ELR (cell line): ENCODE results near the gene EPN2.
"Not testable (repeated sequence)": the region's sequence is repeated elsewhere in the genome, so short reads cannot be mapped to it uniquely, and the experiment has no call there.

Source experiments
- DNase-seq: peaks from one replicate; pipeline ENCODE4 v3.0.0-alpha.2; 2015; ENCODE audit warnings: low read depth

The EPN2 gene

DNA sequence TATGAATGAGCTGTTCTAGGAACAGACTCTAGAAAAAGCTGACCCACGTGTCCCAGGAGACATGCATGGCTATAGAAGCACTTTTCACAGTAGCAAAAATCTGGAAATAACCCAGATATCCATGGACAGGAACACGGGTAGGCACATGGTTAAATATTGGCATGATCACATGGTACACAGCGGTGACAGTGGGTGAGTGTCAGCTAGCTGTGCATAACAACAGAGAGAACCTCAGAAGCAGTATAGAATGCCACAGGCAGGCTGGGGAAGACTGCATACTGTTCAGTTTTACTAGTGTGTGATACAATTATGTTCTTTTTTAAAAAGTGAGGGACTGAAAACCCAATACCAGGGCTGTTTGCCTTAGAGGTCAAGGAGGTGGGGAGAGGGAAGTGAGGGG lies 31.4 kb downstream of the EPN2 start:
- DNase-seq: no peak

DNA sequence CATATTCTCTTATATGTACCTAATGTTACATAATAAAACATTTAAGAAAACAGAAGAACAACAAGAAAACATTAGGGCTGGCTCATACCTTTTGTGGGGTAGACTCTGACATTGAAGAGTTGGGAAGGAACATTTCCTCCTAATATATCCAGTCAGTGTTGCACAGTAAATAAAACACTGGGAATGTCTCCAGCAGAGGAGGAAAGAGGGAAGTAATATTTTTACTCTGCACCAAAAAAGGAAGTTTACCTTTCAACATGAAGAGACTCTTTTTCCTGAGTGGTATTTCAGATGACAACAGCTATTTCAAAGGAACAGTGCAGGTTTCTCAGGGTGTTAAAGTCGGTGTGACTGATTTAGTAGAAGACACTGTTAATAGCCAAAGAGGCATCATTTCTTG lies 31.9 kb downstream of the EPN2 start:
- no peak for DNase-seq

DNA sequence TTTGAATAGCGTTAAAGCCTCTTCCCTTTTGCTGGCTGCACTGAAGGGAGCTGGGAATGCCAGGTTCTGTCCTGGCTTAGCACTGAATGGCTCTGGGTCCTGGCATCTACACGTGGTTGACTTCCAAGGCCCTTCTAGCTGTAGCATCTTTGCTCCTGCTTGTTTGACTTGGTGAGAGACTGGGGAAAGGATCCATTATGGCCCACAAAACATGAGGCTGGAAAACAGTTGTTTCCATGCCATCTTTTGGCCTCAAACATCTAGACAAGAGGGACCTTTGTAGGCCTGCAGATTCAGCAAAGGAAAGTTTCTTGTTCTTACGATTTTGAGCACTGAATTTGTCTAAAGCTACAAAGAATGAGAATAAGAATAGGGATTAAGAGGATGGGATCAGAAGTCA lies 32.5 kb downstream of the EPN2 start:
- DNase-seq: no peak

DNA sequence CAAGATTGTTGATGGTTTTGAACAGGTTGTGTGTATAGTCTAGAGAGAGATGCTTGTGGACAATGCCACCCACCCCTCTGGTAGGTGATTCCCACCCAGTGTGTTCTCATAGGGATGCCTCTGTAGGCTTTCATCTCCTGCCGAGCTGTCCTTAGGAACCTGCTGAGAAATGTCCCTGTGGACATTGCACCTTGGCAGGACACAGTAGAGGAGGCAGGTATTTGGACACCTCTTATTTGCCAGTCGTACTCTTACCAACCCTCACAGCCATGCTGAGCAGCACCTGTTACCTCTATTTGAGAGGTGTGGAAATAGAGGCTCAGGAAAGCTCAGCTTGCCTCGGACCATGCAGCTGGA lies 33.2 kb downstream of the EPN2 start:
- DNase-seq: no peak

DNA sequence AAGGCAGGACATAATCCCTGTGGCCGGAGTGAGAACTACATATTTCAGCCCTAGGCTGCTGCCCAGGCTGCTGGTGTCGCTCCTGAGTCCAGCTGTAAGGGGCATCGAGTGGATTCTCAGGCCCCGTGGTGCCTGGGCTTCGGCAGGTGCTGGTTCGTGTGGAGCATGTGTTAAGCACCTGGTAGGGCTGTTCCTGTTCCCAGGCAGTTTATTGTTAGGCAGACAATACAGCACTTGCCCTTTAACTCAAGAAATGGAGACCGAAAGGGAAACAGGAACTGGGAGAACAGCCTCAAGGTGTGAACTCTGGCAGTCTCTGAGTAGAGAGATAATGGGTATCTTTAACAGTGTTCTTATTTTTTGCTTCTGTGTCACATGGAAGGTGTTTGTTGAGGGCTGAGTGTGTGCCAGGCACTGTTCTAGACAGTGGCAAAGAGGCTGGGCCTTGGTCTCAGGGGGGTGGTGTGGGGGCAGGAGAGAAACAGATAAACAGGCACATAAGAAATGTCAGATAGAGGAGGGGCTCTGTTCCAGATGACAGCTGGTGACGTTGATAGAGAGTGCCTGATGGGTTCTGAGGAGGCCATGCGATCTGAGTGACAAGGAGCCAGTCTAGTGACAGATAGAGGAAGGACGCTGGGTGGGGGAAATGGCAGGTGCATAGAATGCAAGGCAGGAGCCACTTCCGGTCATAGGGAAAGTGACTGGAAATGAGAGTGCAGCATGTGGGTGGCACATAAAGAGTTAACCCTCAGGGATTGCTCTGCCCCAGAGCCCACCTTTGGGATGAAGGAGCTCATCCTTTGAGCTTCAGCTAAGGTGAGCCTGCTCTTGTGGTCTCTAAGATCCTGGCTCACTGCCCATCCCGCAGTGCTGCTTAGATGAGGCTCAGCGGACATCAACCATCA lies 33.8 kb downstream of the EPN2 start:
- no peak for DNase-seq

DNA sequence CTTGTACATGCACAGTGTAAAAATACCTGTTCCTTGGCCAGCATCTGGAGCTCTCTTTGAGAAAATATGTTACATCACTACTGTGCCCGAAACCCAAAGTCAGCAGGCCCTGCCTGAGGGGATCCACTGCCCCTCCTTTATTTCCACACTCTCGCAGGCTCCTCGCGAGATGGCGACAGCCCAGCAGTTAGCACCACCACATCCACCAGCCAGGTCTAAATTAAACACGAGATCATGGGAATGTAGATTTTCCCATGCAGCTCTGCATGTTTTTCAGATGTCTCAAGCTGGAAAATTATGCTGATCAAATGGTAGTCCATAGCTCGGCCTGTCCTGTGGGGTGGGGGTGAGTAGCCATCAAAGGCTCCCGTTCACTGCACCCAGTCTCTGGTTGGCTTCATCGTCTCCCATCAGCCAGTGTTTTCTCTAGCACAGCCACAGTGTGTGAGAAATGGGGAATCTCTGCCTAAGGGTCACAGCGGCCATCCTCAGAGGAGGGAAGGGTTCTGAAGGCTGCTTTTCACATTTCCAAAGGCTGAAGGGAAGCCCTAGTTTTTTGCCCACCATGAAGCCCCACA lies 34.7 kb downstream of the EPN2 start:
- no peak for DNase-seq

DNA sequence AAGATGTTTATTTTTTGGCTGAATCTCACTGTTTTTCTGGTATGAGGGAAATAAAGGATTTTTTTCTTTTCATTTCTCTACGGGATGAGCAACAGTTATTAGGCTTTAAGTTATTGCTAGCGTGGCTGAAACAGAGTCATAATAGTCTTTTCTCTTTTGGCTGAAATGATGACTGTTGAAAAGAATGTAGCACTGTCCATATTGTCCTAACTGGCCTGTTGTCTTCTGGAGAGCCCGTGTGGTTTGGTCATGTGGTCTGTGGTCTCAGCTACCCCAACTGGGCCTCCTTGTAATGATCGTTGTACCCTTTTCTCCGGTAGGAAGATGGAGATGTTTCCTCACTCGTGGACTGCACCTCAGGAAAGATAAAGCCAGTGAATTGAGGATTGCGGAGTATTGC lies 36.6 kb downstream of the EPN2 start:
- DNase-seq: no peak

DNA sequence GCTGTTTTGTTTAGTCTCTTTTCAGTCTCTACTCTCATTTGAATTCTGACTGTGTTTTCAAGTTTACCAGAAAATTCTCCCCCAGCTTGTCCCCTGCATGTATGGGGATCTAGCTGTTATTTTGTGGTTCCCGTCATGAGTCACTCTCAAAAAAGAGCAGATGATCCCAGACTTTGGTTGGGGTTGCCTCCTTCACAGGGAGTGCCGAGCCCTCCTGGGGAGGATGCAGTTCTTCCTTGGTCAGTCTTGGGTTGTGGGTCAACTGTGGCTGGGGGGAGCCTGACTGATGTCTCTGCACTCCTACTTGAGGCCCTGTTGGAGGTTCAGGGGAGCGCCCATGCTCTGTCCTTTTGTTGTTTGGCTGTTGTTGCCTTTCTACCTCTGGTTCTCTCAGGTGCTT lies 37.7 kb downstream of the EPN2 start:
- no peak for DNase-seq

DNA sequence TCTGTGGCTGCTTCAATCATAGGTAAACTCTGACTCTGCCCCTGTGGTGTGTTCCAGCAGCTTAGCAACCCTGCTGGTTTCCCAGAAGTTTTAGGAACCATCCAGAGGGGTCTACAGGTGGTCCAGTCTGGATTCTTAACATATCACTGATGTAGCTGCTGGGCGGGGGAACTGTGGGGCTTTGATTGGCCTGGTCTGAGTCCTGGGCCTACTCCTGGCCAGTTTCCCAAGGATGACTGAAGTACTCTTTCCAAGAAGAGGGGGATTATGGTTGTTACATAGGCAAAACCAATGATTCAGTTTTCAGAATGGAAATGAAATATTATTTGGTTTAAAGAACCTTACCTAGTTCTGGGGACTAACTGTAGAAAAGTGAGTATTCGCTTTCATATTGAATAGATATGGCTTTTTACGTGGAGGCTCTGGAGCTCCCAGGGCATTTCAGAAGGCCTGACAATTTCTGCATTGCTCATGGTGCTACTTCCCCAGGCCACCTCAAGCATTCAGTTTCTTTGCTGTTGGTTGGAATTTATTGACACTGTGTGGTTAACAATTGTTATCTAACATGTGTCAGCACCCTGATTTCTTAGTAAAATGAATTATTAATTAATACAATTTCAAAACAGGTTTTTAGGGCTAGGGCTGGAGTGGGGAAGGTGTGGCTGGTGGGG lies 38.4 kb downstream of the EPN2 start:
- DNase-seq: no peak

DNA sequence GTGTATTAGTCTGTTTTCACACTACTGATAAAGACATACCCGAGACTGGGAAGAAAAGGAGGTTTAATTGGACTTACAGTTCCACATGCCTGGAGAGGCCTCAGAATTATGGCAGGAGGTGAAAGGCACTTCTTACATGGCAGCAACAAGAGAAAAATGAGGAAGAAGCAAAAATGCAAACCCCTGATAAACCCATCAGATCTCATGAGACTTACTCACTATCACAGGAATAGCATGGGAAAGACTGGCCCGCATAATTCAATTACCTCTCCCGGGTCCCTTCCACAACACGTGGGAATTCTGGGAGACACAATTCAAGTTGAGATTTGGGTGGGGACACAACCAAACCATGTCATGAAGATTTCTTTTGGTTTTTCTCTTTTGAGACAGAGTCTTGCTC lies 41.1 kb downstream of the EPN2 start:
- not testable (repeated sequence) for DNase-seq

DNA sequence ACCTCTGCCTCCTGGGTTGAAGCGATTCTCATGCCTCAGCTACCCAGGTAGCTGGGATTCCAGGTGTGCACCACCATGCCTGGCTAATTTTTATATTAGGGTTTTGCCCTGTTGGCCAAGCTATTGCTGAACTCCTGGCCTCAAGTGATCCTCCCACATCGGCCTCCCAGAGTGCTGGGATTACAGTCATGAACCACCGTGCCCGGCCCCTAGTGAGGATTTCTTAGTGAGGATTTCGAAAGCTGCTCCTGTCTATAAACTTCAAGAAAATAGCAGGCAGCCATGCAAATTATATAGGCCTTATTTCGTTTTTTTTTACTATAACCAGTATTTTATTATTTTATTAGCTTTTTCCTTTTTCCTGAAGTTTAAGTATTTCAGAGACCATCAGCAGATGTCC lies 41.6 kb downstream of the EPN2 start:
- DNase-seq: no peak

DNA sequence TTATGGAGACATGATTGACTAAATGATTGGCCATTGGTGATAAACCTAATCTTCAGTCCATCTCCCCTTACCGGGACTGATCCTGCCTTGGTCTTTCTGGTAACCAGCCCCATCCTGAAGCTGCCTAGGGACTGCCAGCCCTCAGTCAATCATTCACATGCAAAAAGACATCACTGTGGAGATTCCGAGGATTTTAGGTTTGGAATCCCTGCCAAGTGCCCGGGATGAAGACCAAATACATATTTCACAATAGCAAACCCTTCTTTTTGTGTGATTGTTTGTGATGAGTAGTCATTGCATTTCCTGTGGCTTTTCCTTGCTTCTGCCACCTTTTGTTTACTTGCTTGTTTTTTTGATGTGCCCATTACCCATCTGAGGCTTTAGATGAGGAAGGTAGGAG lies 44.0 kb downstream of the EPN2 start:
- no peak for DNase-seq

DNA sequence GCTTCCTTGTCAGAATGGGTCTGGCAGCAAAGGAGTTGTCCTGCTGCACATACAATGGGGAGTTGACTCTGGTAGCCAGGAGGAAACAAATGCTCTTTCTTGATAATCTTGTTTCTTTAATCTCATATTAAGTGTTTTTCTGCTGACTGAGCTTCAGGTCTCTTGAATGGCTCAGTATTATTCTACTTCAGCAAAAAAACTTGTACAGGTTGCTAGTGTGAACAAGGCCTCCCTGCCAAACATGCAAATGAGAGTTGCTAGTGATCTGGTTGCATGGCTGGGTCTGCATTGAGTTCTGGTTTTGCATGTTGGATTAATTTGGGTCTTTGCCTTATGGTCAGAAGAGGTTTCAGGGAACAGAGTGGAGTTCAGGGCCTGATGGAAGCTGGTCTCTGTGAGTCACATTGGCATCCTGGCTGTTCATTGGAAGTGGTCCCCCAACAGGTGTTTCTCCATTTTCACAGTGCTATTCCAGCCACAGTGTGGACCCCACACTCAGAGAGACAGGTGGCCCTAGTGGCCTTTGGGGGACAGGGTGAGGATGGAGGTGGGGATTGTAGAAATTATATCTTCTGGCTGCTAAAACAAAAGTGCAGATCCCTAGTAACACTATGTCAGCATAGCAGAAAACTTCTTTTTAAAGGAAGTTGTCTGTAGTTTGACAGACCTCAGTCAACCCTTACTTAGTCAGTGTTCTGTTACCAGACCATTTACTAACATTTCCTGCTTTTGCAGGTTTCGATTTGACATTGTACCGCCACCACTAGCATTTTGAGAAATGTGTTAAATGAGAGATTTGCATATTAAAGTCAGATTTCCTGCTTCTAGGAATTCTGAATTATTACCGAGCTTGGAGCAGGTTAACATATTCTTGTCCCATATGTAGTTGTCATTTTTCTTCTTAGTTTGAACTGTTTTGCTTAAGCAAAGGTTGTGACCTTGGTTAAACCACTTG lies 47.1 kb downstream of the EPN2 start:
- no peak for DNase-seq

DNA sequence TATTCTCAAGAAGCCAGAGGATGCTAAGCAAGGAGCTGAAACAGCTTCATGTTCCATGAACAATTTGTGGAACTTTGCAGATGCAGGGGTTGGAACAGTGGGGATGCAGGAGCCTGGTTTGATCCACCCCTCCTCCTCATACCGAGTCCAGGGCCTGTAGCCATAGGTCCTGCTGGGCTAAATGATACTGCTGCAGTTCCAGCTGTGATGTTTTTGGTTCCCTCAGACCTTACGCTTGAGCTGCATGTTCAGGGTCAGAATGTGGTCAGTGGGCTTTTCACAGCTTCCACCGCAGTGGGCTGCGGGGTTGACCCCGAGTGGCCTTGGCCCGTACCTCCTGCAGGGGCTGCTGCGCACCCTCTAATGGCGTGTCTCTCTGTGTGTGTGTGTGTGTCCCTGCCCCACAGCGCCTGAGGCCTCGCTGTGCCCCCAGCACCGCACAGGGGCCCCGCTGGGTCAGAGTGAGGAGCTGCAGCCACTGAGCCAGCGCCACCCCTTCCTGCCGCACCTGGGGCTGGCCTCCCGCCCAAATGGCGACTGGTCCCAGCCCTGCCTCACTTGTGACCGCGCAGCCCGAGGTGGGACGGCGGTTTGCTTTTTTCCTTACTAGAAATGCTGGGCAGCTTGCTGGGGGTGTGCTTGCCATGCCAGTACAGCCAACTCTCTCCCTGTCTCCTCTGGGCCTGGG lies 48.2 kb downstream of the EPN2 start:
- DNase-seq: no peak

DNA sequence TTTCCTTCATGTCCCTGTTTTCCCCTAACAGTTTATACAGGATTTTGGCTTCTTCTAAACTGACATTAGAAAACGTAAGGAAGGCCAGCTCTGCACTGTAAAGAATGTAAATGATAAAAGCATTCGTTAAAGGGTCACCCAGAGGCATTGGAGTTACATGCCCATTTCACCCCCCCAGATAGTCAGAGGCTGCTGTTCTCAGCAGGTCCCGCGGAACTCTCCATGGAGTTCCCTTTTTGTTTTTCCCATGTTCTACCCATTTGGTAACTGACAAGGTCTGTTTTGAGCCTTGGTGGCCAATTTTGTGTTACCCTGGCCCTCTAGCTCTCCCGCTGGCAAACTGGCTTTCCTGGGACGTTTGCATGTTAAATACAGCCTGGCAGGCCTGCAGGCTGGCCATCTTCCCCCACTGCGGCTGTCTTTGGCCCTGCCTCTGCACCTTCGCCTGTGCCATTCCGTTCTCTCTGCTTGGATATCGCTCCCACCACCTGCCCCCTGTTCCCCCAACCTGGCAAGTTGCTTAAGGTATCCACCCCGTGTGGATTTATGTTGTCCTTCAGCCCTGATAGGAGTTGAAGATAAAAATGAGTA lies 49.7 kb downstream of the EPN2 start:
- DNase-seq: no peak

DNA sequence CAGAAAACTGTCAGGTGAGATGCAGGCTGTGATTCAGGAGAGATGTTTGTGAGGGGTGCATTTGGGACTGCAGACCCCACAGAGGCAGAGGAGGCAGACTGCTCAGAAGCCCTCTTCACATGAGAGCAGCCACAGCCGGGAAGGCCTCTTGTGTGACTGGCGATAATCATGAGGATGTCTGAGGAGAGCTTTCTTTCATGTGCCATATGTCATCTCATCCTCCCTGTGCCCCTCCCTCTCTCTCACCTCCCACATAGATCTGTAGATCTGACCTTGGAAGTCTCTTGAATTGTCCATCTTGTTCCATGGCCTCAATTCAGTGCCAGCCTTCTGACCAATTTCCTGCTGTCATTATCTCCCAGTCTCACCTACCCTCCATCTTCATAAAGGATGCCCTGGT lies 50.5 kb downstream of the EPN2 start:
- DNase-seq: no peak

DNA sequence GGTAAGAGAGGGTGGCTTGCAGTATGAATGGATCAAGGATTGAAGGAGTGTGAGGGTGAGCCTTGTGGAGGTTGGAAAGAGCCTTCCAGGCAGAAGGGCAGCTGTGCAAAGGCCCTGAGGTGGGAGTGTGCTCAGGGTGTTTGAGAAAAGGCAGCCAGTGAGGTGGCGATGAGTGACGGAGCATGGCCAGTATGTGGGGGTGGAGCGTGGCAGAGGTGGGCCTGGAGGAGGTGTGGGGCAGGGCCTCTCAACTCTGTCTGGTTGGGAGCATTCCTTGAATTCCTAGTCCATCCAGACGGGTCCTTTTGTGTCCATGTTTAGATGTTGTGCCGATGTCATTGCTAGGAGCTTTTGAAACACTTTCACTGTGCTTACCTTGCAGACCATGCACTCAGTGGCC lies 51.3 kb downstream of the EPN2 start:
- no peak for DNase-seq

DNA sequence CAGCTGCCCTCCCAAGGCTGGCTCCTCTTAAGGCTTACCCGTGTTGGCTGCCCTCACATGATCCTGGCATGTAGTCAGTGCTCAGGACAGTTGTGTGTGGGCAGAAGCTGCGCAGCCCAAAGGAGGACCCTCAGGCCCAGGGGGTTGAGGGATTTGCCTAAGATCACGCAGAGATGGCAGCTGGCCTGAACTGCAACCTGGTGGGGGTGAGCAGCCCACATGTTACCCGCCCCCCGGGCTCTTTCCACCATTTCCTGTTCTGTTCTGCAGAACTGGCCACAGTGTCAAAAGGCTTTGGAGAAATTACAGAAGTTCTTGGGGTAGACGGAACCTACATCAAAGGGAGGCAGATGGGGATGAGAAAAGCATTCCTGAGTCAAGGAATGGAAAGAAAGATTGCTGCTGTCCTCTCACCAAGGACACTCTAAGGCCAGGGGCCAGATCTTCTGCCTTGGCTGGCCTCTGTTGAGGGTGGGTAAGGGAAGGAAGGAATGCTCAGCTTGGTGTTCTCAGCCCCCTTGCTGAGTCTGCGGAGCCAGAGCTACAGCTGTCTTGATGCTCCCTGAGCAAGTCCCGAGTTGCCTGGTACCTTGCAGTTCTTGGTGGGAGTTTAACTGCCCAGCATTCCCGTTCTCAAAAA lies 53.0 kb downstream of the EPN2 start:
- no peak for DNase-seq

DNA sequence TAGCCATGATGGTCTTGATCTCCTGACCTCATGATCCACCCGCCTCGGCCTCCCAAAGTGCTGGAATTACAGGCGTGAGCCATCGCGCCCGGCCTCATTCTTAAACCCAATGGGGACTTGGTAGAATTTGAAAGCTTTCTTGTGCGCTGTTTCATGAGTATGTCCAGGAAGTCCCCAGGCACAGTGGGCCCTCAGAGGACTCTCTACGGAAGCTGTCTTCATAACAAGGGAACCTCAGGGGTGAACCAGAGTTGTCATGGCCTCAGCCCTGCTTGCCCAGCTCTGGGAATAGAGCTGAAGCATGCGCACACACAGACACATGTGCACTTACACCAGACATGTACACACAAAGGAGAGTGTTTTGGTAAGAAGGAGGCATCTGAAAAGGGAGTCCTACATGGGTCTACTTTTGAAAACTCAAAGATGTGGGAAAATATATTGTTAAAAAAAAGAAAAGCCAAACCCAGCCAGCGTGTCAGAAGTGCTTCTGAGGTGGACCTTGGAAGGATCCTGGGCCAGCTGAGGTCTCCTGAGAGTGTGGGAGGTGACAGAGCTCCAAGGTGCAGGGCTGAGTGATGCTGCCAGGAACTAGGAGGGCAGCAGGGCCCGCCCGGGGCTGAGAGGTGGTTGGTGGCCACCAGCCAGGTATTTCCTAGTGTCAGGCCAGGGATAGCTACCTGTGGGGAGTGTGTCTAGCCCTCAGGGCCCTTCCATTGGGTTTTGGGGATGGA lies 54.6 kb downstream of the EPN2 start:
- no peak for DNase-seq

DNA sequence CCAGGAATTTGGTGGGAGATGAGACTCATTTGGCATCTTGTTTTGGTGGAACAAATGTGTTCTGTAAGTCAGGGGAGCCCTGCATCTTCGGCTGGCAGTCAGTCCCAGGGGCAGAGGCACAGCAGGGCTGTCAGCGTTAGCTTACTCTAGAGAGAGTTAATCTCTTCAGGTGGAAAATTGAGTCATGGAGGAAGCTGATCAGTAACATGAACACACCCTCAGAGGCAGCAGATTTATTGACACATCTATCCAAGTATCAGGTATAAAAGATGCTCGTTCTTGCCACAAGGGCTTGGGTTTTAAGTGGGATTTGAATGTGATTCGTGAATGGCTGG lies 55.2 kb downstream of the EPN2 start:
- DNase-seq: no peak
